LNCAP (cell line): ENCODE data around the gene PYCARD.

Experiments used
- TF ChIP-seq, protein P1 (sequence below): fragments of 450-650 bp; IDR thresholded peaks from 2 replicates; pipeline ENCODE4 v1.5.1; 2017; ENCODE audit warnings: mild to moderate bottlenecking

The PYCARD gene

GRCh38 chr16:31213342-31213741, 10.8 kb upstream of the PYCARD start:
- TF ChIP-seq, protein P1, sequence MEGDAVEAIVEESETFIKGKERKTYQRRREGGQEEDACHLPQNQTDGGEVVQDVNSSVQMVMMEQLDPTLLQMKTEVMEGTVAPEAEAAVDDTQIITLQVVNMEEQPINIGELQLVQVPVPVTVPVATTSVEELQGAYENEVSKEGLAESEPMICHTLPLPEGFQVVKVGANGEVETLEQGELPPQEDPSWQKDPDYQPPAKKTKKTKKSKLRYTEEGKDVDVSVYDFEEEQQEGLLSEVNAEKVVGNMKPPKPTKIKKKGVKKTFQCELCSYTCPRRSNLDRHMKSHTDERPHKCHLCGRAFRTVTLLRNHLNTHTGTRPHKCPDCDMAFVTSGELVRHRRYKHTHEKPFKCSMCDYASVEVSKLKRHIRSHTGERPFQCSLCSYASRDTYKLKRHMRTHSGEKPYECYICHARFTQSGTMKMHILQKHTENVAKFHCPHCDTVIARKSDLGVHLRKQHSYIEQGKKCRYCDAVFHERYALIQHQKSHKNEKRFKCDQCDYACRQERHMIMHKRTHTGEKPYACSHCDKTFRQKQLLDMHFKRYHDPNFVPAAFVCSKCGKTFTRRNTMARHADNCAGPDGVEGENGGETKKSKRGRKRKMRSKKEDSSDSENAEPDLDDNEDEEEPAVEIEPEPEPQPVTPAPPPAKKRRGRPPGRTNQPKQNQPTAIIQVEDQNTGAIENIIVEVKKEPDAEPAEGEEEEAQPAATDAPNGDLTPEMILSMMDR, result no peak

DNA sequence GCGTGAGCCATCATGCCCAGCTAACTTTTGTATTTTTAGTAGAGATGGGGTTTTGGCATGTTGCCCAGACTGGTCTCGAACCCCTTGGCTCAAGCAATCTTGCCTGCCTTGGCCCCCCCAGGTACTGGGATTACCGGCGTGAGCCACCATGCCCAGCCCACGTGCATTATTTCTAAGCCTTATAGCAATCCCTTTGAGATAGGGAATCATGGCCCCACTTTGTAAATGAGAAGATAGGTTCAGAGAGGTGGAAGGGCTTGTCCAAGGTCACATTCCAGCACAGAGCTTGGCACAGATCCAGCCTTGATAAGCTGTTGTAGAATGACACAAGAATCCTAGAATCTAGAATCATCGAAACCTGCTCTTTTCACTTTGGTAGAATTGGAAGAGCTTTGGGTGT, 4.2 kb upstream of the PYCARD start:
- TF ChIP-seq, protein P1, result no peak

- TF ChIP-seq, protein P1, result no peak
Measured at GRCh38 chr16:31204871-31205666, 2.5 kb upstream of the PYCARD start.

DNA sequence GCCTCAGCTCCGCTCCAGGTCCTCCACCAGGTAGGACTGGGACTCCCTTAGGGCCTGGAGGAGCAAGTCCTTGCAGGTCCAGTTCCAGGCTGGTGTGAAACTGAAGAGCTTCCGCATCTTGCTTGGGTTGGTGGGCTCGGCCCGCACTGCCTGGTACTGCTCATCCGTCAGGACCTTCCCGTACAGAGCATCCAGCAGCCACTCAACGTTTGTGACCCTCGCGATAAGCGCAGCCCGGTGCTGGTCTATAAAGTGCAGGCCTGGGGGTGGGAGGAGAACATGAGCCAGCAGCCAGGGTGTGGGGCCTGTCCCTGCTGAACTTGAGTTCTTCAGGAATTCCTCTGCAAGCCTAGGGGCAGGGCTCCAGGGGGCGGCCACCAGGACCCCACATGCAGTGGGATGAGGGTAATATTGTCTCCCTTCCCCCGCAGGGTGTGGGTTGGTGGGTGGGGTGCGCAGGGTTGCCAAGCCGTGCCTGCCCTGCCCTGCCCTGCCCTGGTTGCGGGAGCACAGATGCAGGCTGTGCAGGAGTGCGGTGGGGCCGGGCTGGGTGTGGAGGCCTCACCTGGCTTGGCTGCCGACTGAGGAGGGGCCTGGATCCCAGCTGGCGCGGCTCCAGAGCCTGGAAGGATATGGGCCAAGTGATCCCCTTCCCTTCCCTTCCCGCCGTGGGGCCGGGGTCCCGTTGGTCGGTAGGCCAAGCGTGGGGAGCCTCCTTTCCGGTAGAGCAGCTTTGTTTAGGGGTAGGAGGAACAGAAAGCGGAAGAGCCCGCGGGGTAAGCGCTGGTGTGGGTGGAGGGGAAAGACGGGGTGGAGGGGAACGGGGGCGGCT, 762 bp downstream of the PYCARD start:
- TF ChIP-seq, protein P1, result no peak

GRCh38 chr16:31200821-31201568, 1.6 kb downstream of the PYCARD start:
- TF ChIP-seq, protein P1, result no peak

- TF ChIP-seq, protein P1, result no peak
Measured at GRCh38 chr16:31199430-31200041, 3.0 kb downstream of the PYCARD start.

- TF ChIP-seq, protein P1, result no peak
Measured at GRCh38 chr16:31198207-31198882, 4.2 kb downstream of the PYCARD start.
